IMR-90 (cell line): ENCODE measurements around the gene SMARCA4. TPM values are rescaled to one million over a fixed set of nuclear protein-coding genes. Genes with fewer than 3 reads are reported as not detected.

Source experiments
- ATAC-seq: fragments of 200-7000 bp; cut with Tn5 transposase; 2 replicates; pipeline ENCODE4 v1.9.1; 2020; ENCODE audit warnings: low read depth, mild to moderate bottlenecking, moderate library complexity
- BruUV-seq: library from RNA; stranded (reverse); fragments of 400-500 nt; replicated peaks from 2 replicates; lab custom pipeline; 2021; lab: Mats Ljungman, UMichigan
- CTCF ChIA-PET: fragments of 300-600 bp; formaldehyde crosslinking; extraction: SDS; loops from one replicate; lab custom pipeline; 2021; ENCODE audit warnings: antibody characterized with exemption; lab: Yijun Ruan, JAX
- POLR2A ChIA-PET: fragments of 300-600 bp; sonication (Branson Sonifier 250); formaldehyde crosslinking; loops from one replicate; lab custom pipeline; 2022; ENCODE audit warnings: antibody characterized with exemption; ENCODE audit not compliant: unreplicated experiment; lab: Charles Lee
- DNase-seq: peaks from one replicate; pipeline ENCODE4 v3.0.0; 2013
- H2AFZ ChIP-seq: replicated peaks from 2 replicates; pipeline ENCODE3; 2013; ENCODE audit warnings: low read length, mild to moderate bottlenecking; ENCODE audit not compliant: poor library complexity
- H2AK5ac ChIP-seq: 2 replicates; pipeline ENCODE4 v1.6.1; 2013; ENCODE audit warnings: low read depth, low read length, inconsistent platforms
- H2AK9ac ChIP-seq: replicated peaks from 2 replicates; pipeline ENCODE3; 2013; ENCODE audit warnings: mild to moderate bottlenecking, low read depth, low read length, moderate library complexity; ENCODE audit not compliant: poor library complexity
- H2BK120ac ChIP-seq: 2 replicates; pipeline ENCODE4 v1.6.1; 2013; ENCODE audit warnings: low read depth, low read length, inconsistent platforms
- H2BK15ac ChIP-seq: 3 replicates; pipeline ENCODE4 v1.6.1; 2013; ENCODE audit warnings: low read depth, low read length, inconsistent platforms
- H2BK20ac ChIP-seq: 2 replicates; pipeline ENCODE4 v1.6.1; 2013; ENCODE audit warnings: low read depth, mild to moderate bottlenecking, inconsistent platforms, low read length, moderate library complexity
- H2BK5ac ChIP-seq: 2 replicates; pipeline ENCODE4 v1.6.1; 2013; ENCODE audit warnings: mild to moderate bottlenecking, low read depth, low read length, inconsistent platforms; ENCODE audit not compliant: poor library complexity, severe bottlenecking
- H3K14ac ChIP-seq: replicated peaks from 2 replicates; pipeline ENCODE4 v1.6.1; 2013; ENCODE audit warnings: low read depth, low read length, inconsistent platforms
- H3K18ac ChIP-seq: 2 replicates; pipeline ENCODE4 v1.6.1; 2013; ENCODE audit warnings: low read depth, low read length, control low read depth
- H3K23ac ChIP-seq: 2 replicates; pipeline ENCODE4 v1.6.1; 2013; ENCODE audit warnings: low read depth, low read length, inconsistent platforms
- H3K27ac ChIP-seq: 2 replicates; pipeline ENCODE4 v1.5.1; 2013; ENCODE audit warnings: mild to moderate bottlenecking, control low read depth, low read length; ENCODE audit not compliant: insufficient read depth
- H3K27me3 ChIP-seq: 2 replicates; pipeline ENCODE4 v1.6.1; 2013; ENCODE audit warnings: low read length; ENCODE audit not compliant: control insufficient read depth, insufficient read depth
- H3K36me3 ChIP-seq: 2 replicates; pipeline ENCODE4 v1.6.1; 2013; ENCODE audit warnings: low read length, mixed read lengths; ENCODE audit not compliant: control insufficient read depth, insufficient read depth
- H3K4ac ChIP-seq: 2 replicates; pipeline ENCODE4 v1.6.1; 2013; ENCODE audit warnings: low read depth, low read length, inconsistent platforms
- H3K4me1 ChIP-seq: 2 replicates; pipeline ENCODE4 v1.6.1; 2013; ENCODE audit warnings: low read length, mixed read lengths; ENCODE audit not compliant: control insufficient read depth, insufficient read depth
- H3K4me2 ChIP-seq: 2 replicates; pipeline ENCODE4 v1.6.1; 2013; ENCODE audit warnings: low read depth, mild to moderate bottlenecking, control low read depth, low read length, moderate library complexity
- H3K4me3 ChIP-seq: 2 replicates; pipeline ENCODE4 v1.5.1; 2013; ENCODE audit warnings: low read depth, mild to moderate bottlenecking, control low read depth, low read length, moderate library complexity; ENCODE audit not compliant: insufficient read depth
- H3K56ac ChIP-seq: 2 replicates; pipeline ENCODE4 v1.6.1; 2013; ENCODE audit warnings: low read length, inconsistent platforms; ENCODE audit not compliant: insufficient read depth; ENCODE audit errors: extremely low read depth
- H3K79me1 ChIP-seq, 2 experiments: 2 replicates each; pipeline ENCODE4 v1.6.1; 2013; ENCODE audit warnings: low read length in 2 of 2, inconsistent platforms in 1 of 2, low read depth in 1 of 2
- H3K9ac ChIP-seq: 2 replicates; pipeline ENCODE4 v1.6.1; 2013; ENCODE audit warnings: low read depth, low read length, control low read depth
- H3K9me1 ChIP-seq: 2 replicates; pipeline ENCODE4 v1.6.1; 2013; ENCODE audit warnings: low read length, inconsistent platforms; ENCODE audit not compliant: insufficient read depth
- H3K9me3 ChIP-seq: 2 replicates; pipeline ENCODE4 v1.6.1; 2013; ENCODE audit warnings: low read length; ENCODE audit not compliant: control insufficient read depth, insufficient read depth
- H4K20me1 ChIP-seq: 2 replicates; pipeline ENCODE4 v1.6.1; 2013; ENCODE audit warnings: low read length, inconsistent platforms; ENCODE audit not compliant: insufficient read depth
- H4K5ac ChIP-seq: 2 replicates; pipeline ENCODE4 v1.6.1; 2013; ENCODE audit warnings: mild to moderate bottlenecking, low read depth, low read length, control low read depth
- H4K8ac ChIP-seq, 2 experiments: 2 replicates each; pipeline ENCODE4 v1.6.1; 2013; ENCODE audit warnings: low read depth in 2 of 2, low read length in 2 of 2, control low read depth in 1 of 2, inconsistent platforms in 1 of 2
- H4K91ac ChIP-seq: 2 replicates; pipeline ENCODE4 v1.6.1; 2013; ENCODE audit warnings: low read depth, low read length, inconsistent platforms; ENCODE audit not compliant: insufficient read depth
- BHLHE40 ChIP-seq: fragments of 150-350 bp; IDR thresholded peaks from 2 replicates; pipeline ENCODE4 v1.6.1; 2016; ENCODE audit warnings: mild to moderate bottlenecking, low read depth, low read length
- CEBPB ChIP-seq: IDR thresholded peaks from 2 replicates; pipeline ENCODE4 v1.6.1; 2012; ENCODE audit warnings: low read depth, low read length, improper control_type of control experiment
- MAZ ChIP-seq: IDR thresholded peaks from 2 replicates; pipeline ENCODE4 v1.6.1; 2012; ENCODE audit warnings: low read depth, mild to moderate bottlenecking, low read length, improper control_type of control experiment, moderate library complexity, borderline replicate concordance
- MXI1 ChIP-seq: IDR thresholded peaks from 2 replicates; pipeline ENCODE4 v1.6.1; 2012; ENCODE audit warnings: low read depth, mild to moderate bottlenecking, low read length, moderate library complexity, borderline replicate concordance
- POLR2A ChIP-seq: IDR thresholded peaks from 2 replicates; pipeline ENCODE4 v1.6.1; 2012; ENCODE audit warnings: mild to moderate bottlenecking, low read depth, low read length
- RAD21 ChIP-seq: IDR thresholded peaks from 2 replicates; pipeline ENCODE4 v1.6.1; 2012; ENCODE audit warnings: low read length, improper control_type of control experiment
- RCOR1 ChIP-seq: IDR thresholded peaks from 2 replicates; pipeline ENCODE4 v1.6.1; 2012; ENCODE audit warnings: mild to moderate bottlenecking, low read length, improper control_type of control experiment; ENCODE audit not compliant: insufficient replicate concordance
- RFX5 ChIP-seq: IDR thresholded peaks from 2 replicates; pipeline ENCODE4 v1.8.0; 2012; ENCODE audit warnings: low read depth, mild to moderate bottlenecking, low read length, moderate library complexity
- SMC3 ChIP-seq: fragments of 150-350 bp; IDR thresholded peaks from 2 replicates; pipeline ENCODE4 v1.6.1; 2016; ENCODE audit warnings: low read depth, mild to moderate bottlenecking, antibody characterized with exemption, low read length, moderate library complexity
- WGBS, 2 experiments: methylation state at CpG; one replicate each; pipeline versions ENCODE4 v1.1.5 to v1.1.7; 2013; ENCODE audit warnings: missing lambda C conversion rate in 2 of 2; ENCODE audit not compliant: insufficient read length in 1 of 2; ENCODE audit errors: extremely low coverage in 2 of 2; 5-methylcytosine and 5-hydroxymethylcytosine counted together
- dilution Hi-C: fragments of 300-500 bp; cut with HindIII; formaldehyde crosslinking; loops from one replicate; pipeline ENCODE4 v1.14.3; 2018; ENCODE audit warnings: low sequenced_read_pairs; ENCODE audit not compliant: unreplicated experiment
- in situ Hi-C: fragments of 300-500 bp; cut with MboI; formaldehyde crosslinking; loops from 3 replicates; pipeline ENCODE4 v1.14.3; 2019; ENCODE audit warnings: low sequenced_read_pairs, inconsistent platforms, mixed read lengths
- intact Hi-C: fragments of 100-400 bp; cut with micrococcal nuclease; formaldehyde crosslinking; loops from 2 replicates; pipeline ENCODE4 v1.10.0; 2022
- polyA plus RNA-seq, 3 experiments: library from polyadenylated mRNA; depleted of rRNA; stranded (reverse); fragments of >200 nt; gene quantifications; 2 replicates each; pipeline ENCODE4 v1.2.3, GENCODE V29; 2012; ENCODE audit warnings: low replicate concordance in 1 of 3
- total RNA-seq: library from RNA; depleted of rRNA; stranded (reverse); fragments of >200 nt; gene quantifications from 2 replicates; pipeline ENCODE4 v1.2.3, GENCODE V29; 2012
- TF ChIP-seq, protein P1 (sequence below): fragments of 150-350 bp; IDR thresholded peaks from 2 replicates; pipeline ENCODE4 v1.6.1; 2016; ENCODE audit warnings: low read depth, mild to moderate bottlenecking, low read length, moderate library complexity, borderline replicate concordance
- TF ChIP-seq, protein P2 (sequence below): conservative IDR thresholded peaks from 2 replicates; pipeline ENCODE4 v1.5.1; 2012; ENCODE audit warnings: mild to moderate bottlenecking, low read depth, low read length, improper control_type of control experiment
- TF ChIP-seq, protein P3 (sequence below): fragments of 150-350 bp; IDR thresholded peaks from 2 replicates; pipeline ENCODE4 v1.6.1; 2017; ENCODE audit warnings: mild to moderate bottlenecking, antibody characterized with exemption, low read length, low read depth

The SMARCA4 gene
- total and polyA plus RNA-seq, 2 of the 4 experiments (the other 2 are of a cell fraction) = 41.4 to 85.6 TPM

DNA sequence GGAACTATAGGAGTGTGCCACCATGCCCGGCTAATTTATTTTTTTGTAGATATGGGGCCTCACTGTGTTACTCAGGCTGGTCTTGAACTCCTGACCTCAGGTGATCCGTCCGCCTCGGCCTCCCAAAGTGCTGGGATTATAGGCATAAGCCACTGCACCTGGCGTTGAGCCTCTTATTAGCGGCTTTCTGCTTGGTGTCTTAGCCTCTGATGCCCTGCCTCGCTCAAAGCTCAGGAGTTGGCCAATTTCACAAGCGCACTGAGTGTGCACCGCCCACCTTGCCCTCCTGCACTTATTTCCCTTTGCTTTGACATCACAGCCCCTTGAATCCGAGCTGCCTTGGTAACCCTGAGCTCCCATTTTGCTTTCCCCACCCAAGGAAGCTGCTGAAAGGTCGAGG lies 42.5 kb upstream of the SMARCA4 start (continued):
- TF ChIP-seq, protein P1, sequence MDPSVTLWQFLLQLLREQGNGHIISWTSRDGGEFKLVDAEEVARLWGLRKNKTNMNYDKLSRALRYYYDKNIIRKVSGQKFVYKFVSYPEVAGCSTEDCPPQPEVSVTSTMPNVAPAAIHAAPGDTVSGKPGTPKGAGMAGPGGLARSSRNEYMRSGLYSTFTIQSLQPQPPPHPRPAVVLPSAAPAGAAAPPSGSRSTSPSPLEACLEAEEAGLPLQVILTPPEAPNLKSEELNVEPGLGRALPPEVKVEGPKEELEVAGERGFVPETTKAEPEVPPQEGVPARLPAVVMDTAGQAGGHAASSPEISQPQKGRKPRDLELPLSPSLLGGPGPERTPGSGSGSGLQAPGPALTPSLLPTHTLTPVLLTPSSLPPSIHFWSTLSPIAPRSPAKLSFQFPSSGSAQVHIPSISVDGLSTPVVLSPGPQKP = no peak
- TF ChIP-seq SMC3 = no peak

DNA sequence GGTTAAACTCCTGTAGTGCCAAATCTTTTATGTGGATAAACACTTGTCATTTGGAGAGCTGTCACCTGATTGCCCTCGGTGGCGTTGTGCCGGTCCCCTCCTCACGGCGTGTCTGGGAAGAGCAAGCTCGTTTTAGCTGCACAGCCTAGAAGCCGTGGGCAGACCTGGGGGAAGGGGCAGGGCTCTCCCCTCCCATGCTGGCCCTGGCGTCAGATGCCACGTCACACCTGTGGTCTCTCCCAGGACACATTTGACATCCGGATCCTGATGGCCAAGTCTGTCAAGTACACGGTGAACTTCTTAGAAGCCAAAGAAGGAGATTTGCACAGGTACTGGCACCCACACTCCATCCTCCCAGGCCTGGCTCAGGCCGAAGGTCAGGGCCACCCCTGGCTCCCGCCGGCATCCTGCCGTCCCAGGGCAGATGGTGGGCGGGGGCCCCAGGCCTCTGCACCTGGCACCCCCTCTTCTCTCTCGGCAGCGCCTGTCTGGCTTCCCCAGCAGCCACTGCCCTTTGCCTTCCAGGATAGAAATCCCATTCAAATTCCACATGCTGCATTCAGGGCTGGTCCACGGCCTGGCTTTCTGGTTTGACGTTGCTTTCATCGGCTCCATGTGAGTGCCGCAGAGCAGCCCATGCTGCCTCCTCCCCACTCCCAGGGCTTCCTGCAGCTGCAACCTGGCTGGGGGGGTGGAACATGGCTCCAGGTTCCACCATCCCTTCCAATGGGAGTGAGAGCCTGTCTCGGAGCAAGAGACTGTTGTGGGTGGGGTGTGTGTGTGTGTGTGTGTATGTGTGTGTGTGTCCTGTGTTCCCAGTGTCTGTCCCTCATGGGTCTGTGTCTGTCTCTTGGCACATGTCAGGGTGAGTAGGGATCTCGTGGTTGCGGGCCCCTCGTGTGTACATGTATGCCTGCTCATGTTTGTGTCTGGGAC lies 41.2 kb upstream of the SMARCA4 start:
- DNase-seq (no peak), ATAC-seq (no peak)
- ChIA-PET CTCF (interaction anchor here (1.7 kb wide), 1 partner anchor 49 kb away, joined by 5 read pairs; no protein-coding TSS in a partner anchor), POLR2A (no interaction called here)
- no peak overlapping the region for H3K14ac ChIP-seq
- 76% methylated on average over 14 of the region's 26 CpGs; no CpG with 5 or more reads in 1 of the 2 experiments for WGBS, 2 experiments
- H3K23ac ChIP-seq = no peak overlapping the region
- no peak overlapping the region for H3K4ac ChIP-seq
- dilution Hi-C loops = no loop called here
- no peak overlapping the region for H3K4me3 ChIP-seq
- H4K5ac ChIP-seq = no peak overlapping the region
- no peak overlapping the region for H2BK120ac ChIP-seq
- H3K27me3 ChIP-seq = no peaks in the 10 kb centered on the region
- H3K9ac ChIP-seq = no peak overlapping the region
- in situ Hi-C loops = no loop called here
- H2AK5ac ChIP-seq = no peak overlapping the region
- no peak overlapping the region for H4K91ac ChIP-seq
- H3K79me1 ChIP-seq = peaks cover 9 to 18% of the 10 kb centered on the region in 2 experiments; a peak in 3 of 4 replicates
- intact Hi-C loops = no loop called here
- H3K36me3 ChIP-seq = peaks cover 63% of the 10 kb centered on the region
- H4K8ac ChIP-seq = no peak overlapping the region
- no peak overlapping the region for H2BK15ac ChIP-seq
- no peak overlapping the region for H3K27ac ChIP-seq
- no peaks in the 10 kb centered on the region for H3K9me3 ChIP-seq
- H3K18ac ChIP-seq = no peak overlapping the region
- H3K9me1 ChIP-seq = no peaks in the 10 kb centered on the region
- H2BK5ac ChIP-seq = no peak overlapping the region
- H4K20me1 ChIP-seq = peaks cover 19% of the 10 kb centered on the region
- no peak overlapping the region for H2BK20ac ChIP-seq
- H3K4me1 ChIP-seq = peaks cover 12% of the 10 kb centered on the region
- H2AK9ac ChIP-seq = no peak overlapping the region
- no peak overlapping the region for H3K4me2 ChIP-seq
- no TSS peak for BruUV-seq
- no peak overlapping the region for H2AFZ ChIP-seq
- no peak overlapping the region for H3K56ac ChIP-seq
- TF ChIP-seq, protein P2, sequence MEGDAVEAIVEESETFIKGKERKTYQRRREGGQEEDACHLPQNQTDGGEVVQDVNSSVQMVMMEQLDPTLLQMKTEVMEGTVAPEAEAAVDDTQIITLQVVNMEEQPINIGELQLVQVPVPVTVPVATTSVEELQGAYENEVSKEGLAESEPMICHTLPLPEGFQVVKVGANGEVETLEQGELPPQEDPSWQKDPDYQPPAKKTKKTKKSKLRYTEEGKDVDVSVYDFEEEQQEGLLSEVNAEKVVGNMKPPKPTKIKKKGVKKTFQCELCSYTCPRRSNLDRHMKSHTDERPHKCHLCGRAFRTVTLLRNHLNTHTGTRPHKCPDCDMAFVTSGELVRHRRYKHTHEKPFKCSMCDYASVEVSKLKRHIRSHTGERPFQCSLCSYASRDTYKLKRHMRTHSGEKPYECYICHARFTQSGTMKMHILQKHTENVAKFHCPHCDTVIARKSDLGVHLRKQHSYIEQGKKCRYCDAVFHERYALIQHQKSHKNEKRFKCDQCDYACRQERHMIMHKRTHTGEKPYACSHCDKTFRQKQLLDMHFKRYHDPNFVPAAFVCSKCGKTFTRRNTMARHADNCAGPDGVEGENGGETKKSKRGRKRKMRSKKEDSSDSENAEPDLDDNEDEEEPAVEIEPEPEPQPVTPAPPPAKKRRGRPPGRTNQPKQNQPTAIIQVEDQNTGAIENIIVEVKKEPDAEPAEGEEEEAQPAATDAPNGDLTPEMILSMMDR = no peak
- TF ChIP-seq, protein P3, sequence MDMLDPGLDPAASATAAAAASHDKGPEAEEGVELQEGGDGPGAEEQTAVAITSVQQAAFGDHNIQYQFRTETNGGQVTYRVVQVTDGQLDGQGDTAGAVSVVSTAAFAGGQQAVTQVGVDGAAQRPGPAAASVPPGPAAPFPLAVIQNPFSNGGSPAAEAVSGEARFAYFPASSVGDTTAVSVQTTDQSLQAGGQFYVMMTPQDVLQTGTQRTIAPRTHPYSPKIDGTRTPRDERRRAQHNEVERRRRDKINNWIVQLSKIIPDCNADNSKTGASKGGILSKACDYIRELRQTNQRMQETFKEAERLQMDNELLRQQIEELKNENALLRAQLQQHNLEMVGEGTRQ = no peak
- TF ChIP-seq MXI1 (no peak), BHLHE40 (no peak), RAD21 (no peak), CEBPB (no peak), RFX5 (no peak), MAZ (no peak), RCOR1 (no peak), POLR2A (no peak)
